ENCODE data around the gene TMEM41B. TPM values are rescaled to one million over a fixed set of nuclear protein-coding genes. Genes with fewer than 3 reads are reported as not detected.

The TMEM41B gene
- total and polyA plus RNA-seq, 4 donors: 11.8 to 52.0 (median 23.3) TPM

DNA sequence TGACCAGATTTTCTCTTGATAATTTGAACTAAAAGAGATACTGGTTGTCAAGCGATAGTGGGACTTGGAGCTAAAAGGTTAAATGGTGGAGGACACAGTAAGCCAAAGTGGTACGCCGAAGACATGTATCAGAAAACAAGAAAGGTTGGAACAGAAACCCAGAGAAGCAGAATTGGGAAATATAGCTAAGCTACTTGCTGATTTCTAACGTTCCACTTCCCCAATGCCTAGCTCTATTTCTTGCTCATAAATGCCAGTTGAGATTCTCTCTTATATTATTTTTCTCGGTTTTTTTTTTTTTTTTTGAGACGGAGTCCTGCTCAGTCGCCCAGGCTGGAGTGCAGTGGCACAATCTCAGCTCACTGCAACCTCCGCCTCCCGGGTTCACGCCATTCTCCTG, 12.7 kb downstream of the TMEM41B start:
- TF ChIP-seq HNF4A (conservative IDR thresholded peaks at IDR 0.05) (no peak), HNF4G (IDR thresholded peaks at IDR 0.05) (no peak), TAF1 (conservative IDR thresholded peaks at IDR 0.05) (no peak), SP1 (IDR thresholded peaks at IDR 0.05) (no peak), GABPA (IDR thresholded peaks at IDR 0.05 in 1 of 2, conservative IDR thresholded peaks at IDR 0.05 in 1 of 2) (no peak), RAD21 (IDR thresholded peaks at IDR 0.05) (no peak), EGR1 (IDR thresholded peaks at IDR 0.05; ENCODE audit: low read depth in 2 of 2) (no peak), YY1 (IDR thresholded peaks at IDR 0.05) (no peak), ATF3 (IDR thresholded peaks at IDR 0.05) (no peak), CTCF (IDR thresholded peaks at IDR 0.05; ENCODE audit: low read depth, low read length, missing input control) (no peak), RXRA (IDR thresholded peaks at IDR 0.05) (no peak), FOXA1 (IDR thresholded peaks at IDR 0.05) (no peak), JUND (IDR thresholded peaks at IDR 0.05) (no peak), ZBTB33 (IDR thresholded peaks at IDR 0.05) (no peak)
- TF ChIP-seq, protein P1, sequence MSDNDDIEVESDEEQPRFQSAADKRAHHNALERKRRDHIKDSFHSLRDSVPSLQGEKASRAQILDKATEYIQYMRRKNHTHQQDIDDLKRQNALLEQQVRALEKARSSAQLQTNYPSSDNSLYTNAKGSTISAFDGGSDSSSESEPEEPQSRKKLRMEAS (IDR thresholded peaks at IDR 0.05): no peak
- Histone ChIP-seq H3K9ac (ENCODE audit: low read depth in 1 of 2, low read length in 2 of 2) (no peak overlapping the region), H3K9me3 (ENCODE audit: control insufficient read depth in 4 of 4, low read length in 3 of 4) (no peaks in the 10 kb centered on the region), H3K36me3 (ENCODE audit: control insufficient read depth in 4 of 4, insufficient read depth in 3 of 4, low read depth in 1 of 4, low read length in 3 of 4) (peaks cover 0 to 5% (median 1%) of the 10 kb centered on the region in 4 donors), H3K27ac (ENCODE audit: low read depth in 1 of 2, low read length in 2 of 2) (no peak overlapping the region), H3K4me3 (ENCODE audit: low read depth in 1 of 3, low read length in 3 of 3) (no peak overlapping the region), H3K27me3 (ENCODE audit: control insufficient read depth in 4 of 4, insufficient read depth in 4 of 4, low read length in 3 of 4) (no peaks in the 10 kb centered on the region), H3K4me1 (ENCODE audit: control insufficient read depth in 4 of 4, insufficient read depth in 4 of 4, low read length in 3 of 4) (peaks cover 0 to 1% (median 0%) of the 10 kb centered on the region in 4 donors)
- DNase-seq (ENCODE audit: low spot score): no peak
- 91% methylated on average over 10 of the region's 10 CpGs for WGBS

- WGBS: 97% methylated on average over 7 of the region's 7 CpGs
- TF ChIP-seq JUND (IDR thresholded peaks at IDR 0.05) (no peak), NR2F2 (IDR thresholded peaks at IDR 0.05) (no peak), RXRA (IDR thresholded peaks at IDR 0.05) (no peak)
- TF ChIP-seq, protein P1 (IDR thresholded peaks at IDR 0.05): no peak
- DNase-seq (ENCODE audit: low spot score): no peak
- Histone ChIP-seq H3K4me1 (ENCODE audit: control insufficient read depth in 4 of 4, insufficient read depth in 4 of 4, low read length in 3 of 4) (no peaks in the 10 kb centered on the region), H3K9me3 (ENCODE audit: control insufficient read depth in 4 of 4, low read length in 3 of 4) (no peaks in the 10 kb centered on the region), H3K9ac (ENCODE audit: low read depth in 1 of 2, low read length in 2 of 2) (no peak overlapping the region), H3K4me3 (ENCODE audit: low read depth in 1 of 3, low read length in 3 of 3) (no peak overlapping the region), H3K27me3 (ENCODE audit: control insufficient read depth in 4 of 4, insufficient read depth in 4 of 4, low read length in 3 of 4) (no peaks in the 10 kb centered on the region), H3K36me3 (ENCODE audit: control insufficient read depth in 4 of 4, insufficient read depth in 3 of 4, low read depth in 1 of 4, low read length in 3 of 4) (peaks cover 0 to 6% (median 5%) of the 10 kb centered on the region in 4 donors), H3K27ac (ENCODE audit: low read depth in 1 of 2, low read length in 2 of 2) (no peak overlapping the region)
Observed at GRCh38 chr11:9293646-9294045, 20.7 kb downstream of the TMEM41B start.

Data from liver (tissue), 9 donors.